Endodermal cell (in vitro differentiated cells): ENCODE measurements around the gene FGD4. TPM values are rescaled to one million over a fixed set of nuclear protein-coding genes. Genes with fewer than 3 reads are reported as not detected.

Experiments
- DNase-seq: peaks from one replicate; pipeline ENCODE4 v3.0.0-alpha.2; 2017
- H3K27ac ChIP-seq: 2 replicates; pipeline ENCODE4 v1.5.1; 2013; ENCODE audit warnings: mild to moderate bottlenecking, low read depth, low read length, moderate library complexity
- H3K27me3 ChIP-seq: 2 replicates; pipeline ENCODE4 v1.6.1; 2013; ENCODE audit warnings: mild to moderate bottlenecking, low read length, moderate library complexity; ENCODE audit not compliant: insufficient read depth, control insufficient read depth, poor library complexity, severe bottlenecking
- H3K36me3 ChIP-seq: 2 replicates; pipeline ENCODE4 v1.7.0; 2013; ENCODE audit warnings: mild to moderate bottlenecking, low read length, moderate library complexity; ENCODE audit not compliant: control insufficient read depth, insufficient read depth
- H3K4me1 ChIP-seq: one replicate; pipeline ENCODE4 v1.7.0; 2013; ENCODE audit warnings: low read length; ENCODE audit not compliant: control insufficient read depth, insufficient read depth
- H3K4me3 ChIP-seq: 2 replicates; pipeline ENCODE4 v1.5.1; 2013; ENCODE audit warnings: mild to moderate bottlenecking, low read length, moderate library complexity
- H3K9ac ChIP-seq: 2 replicates; pipeline ENCODE4 v1.6.1; 2013; ENCODE audit warnings: mild to moderate bottlenecking, low read length, moderate library complexity; ENCODE audit not compliant: poor library complexity, severe bottlenecking; ENCODE audit errors: extremely low read depth
- H3K9me3 ChIP-seq: 2 replicates; pipeline ENCODE4 v1.6.1; 2013; ENCODE audit warnings: mild to moderate bottlenecking, low read length, moderate library complexity; ENCODE audit not compliant: control insufficient read depth
- H3K27ac Mint-ChIP-seq: 2 replicates; pipeline ENCODE4 v1.8.0; 2020; ENCODE audit warnings: mixed read lengths
- H3K27me3 Mint-ChIP-seq: 2 replicates; pipeline ENCODE4 v1.8.0; 2021; ENCODE audit warnings: mild to moderate bottlenecking, mixed read lengths; ENCODE audit not compliant: insufficient read depth
- H3K36me3 Mint-ChIP-seq: 2 replicates; pipeline ENCODE4 v1.8.0; 2020; ENCODE audit warnings: low read depth, mixed read lengths
- H3K4me1 Mint-ChIP-seq: 2 replicates; pipeline ENCODE4 v1.8.0; 2020; ENCODE audit warnings: mixed read lengths
- H3K4me3 Mint-ChIP-seq: 2 replicates; pipeline ENCODE4 v1.8.0; 2020; ENCODE audit warnings: mild to moderate bottlenecking, moderate library complexity, mixed read lengths
- H3K9me3 Mint-ChIP-seq: 2 replicates; pipeline ENCODE4 v1.8.0; 2020; ENCODE audit warnings: mild to moderate bottlenecking, mixed read lengths
- CTCF ChIP-seq: fragments of 200-600 bp; sonication (generic); conservative IDR thresholded peaks from 2 replicates; pipeline ENCODE4 v1.5.0; 2021; ENCODE audit warnings: antibody characterized with exemption, mild to moderate bottlenecking
- WGBS, 2 experiments: methylation state at CpG; one replicate each; pipeline versions ENCODE4 v1.1.5 to v1.1.7; 2013; ENCODE audit warnings: missing lambda C conversion rate in 2 of 2, mixed read lengths in 1 of 2; ENCODE audit not compliant: insufficient coverage in 1 of 2, insufficient read length in 1 of 2; 5-methylcytosine and 5-hydroxymethylcytosine counted together
- total RNA-seq, 2 donors: library from RNA; stranded (reverse); fragmentation: NEBNext Ultra II Directional in 1 of 2; extraction: Animal tissue kit (Norgen Biotek cat#: 25700) in 1 of 2; gene quantifications; 2 replicates in 1 of 2; 3 replicates in 1 of 2; pipeline ENCODE4 v1.2.1, GENCODE V29; 2021

FGD4 gene
- total RNA-seq, 2 donors from 2014 or later = 27.6 to 57.7 TPM

GRCh38 chr12:32418221-32418620 is 18.9 kb downstream of the FGD4 start:
- H3K27me3 ChIP-seq = no peaks in the 10 kb centered on the region
- H3K4me1 Mint-ChIP-seq = peaks cover 50% of the 10 kb centered on the region

GRCh38 chr12:32418903-32419519 is 19.7 kb downstream of the FGD4 start:
- peaks cover 9% of the 10 kb centered on the region for H3K9me3 Mint-ChIP-seq
- H3K4me3 Mint-ChIP-seq = peak overlapping the region; percentile 17
- peak; percentile 91 for DNase-seq
- H3K36me3 ChIP-seq = peaks cover 35% of the 10 kb centered on the region
- H3K9ac ChIP-seq = peak overlapping the region; percentile 45
- peak; percentile 32 for TF ChIP-seq CTCF
- peak overlapping the region; percentile 97 for H3K27ac Mint-ChIP-seq
- no peaks in the 10 kb centered on the region for H3K27me3 ChIP-seq
- peak overlapping the region; percentile 3 for H3K27ac ChIP-seq
- H3K27me3 Mint-ChIP-seq = no peaks in the 10 kb centered on the region
- H3K36me3 Mint-ChIP-seq = peaks cover 35% of the 10 kb centered on the region
- H3K4me3 ChIP-seq = peak overlapping the region; percentile 63
- peaks cover 21% of the 10 kb centered on the region for H3K4me1 ChIP-seq
- WGBS, 2 experiments = 61 to 70% methylated on average over 2 to 5 of the region's 5 CpGs
- H3K9me3 ChIP-seq = peaks cover 7% of the 10 kb centered on the region
- H3K4me1 Mint-ChIP-seq = peaks cover 46% of the 10 kb centered on the region

More at GRCh38 chr12:32418221-32418620, 18.9 kb downstream of the FGD4 start:
- 97 to 98% methylated on average over 5 of the region's 5 CpGs for WGBS, 2 experiments
- Histone ChIP-seq H3K9ac (no peak overlapping the region), H3K4me1 (peaks cover 21% of the 10 kb centered on the region), H3K36me3 (peaks cover 34% of the 10 kb centered on the region), H3K9me3 (peaks cover 7% of the 10 kb centered on the region), H3K27ac (no peak overlapping the region), H3K4me3 (peak overlapping the region; percentile 13)
- H3K27ac Mint-ChIP-seq = peak overlapping the region; percentile 97
- H3K9me3 Mint-ChIP-seq = peaks cover 3% of the 10 kb centered on the region
- no peak for TF ChIP-seq CTCF
- H3K36me3 Mint-ChIP-seq = peaks cover 35% of the 10 kb centered on the region
- no peaks in the 10 kb centered on the region for H3K27me3 Mint-ChIP-seq
- DNase-seq = no peak
- H3K4me3 Mint-ChIP-seq = peak overlapping the region; percentile 17

- Mint-ChIP-seq H3K9me3 (peaks cover 14% of the 10 kb centered on the region), H3K4me1 (peaks cover 46% of the 10 kb centered on the region), H3K4me3 (peak overlapping the region; percentile 17), H3K36me3 (peaks cover 41% of the 10 kb centered on the region), H3K27ac (peak overlapping the region; percentile 97), H3K27me3 (no peaks in the 10 kb centered on the region)
- Histone ChIP-seq H3K4me1 (peaks cover 21% of the 10 kb centered on the region), H3K4me3 (peak overlapping the region; percentile 63), H3K36me3 (peaks cover 38% of the 10 kb centered on the region), H3K9me3 (peaks cover 11% of the 10 kb centered on the region), H3K9ac (peak overlapping the region; percentile 45), H3K27me3 (no peaks in the 10 kb centered on the region), H3K27ac (no peak overlapping the region)
- TF ChIP-seq CTCF = peak; percentile 11
- 43 to 47% methylated on average over 2 of the region's 2 CpGs for WGBS, 2 experiments
- no peak for DNase-seq
Observed at GRCh38 chr12:32419520-32419960, 20.2 kb downstream of the FGD4 start.
